ENCODE data around the gene OOEP.
"Not testable (repeated sequence)": the region's sequence is repeated elsewhere in the genome, so short reads cannot be mapped to it uniquely, and the experiment has no call there.

The OOEP gene

GRCh38 chr6:73369563-73369962 is at the start of gene OOEP:
TSS of gene OOEP (minus strand) at chr6:73369897. CDS start at chr6:73369792, 105 bp downstream.
- no peak for DNase-seq

- DNase-seq, result no peak
These were observed 48.5 kb upstream of the OOEP start for GRCh38 chr6:73418081-73418741.

GRCh38 chr6:73413102-73413501 is 43.4 kb upstream of the OOEP start:
- DNase-seq, result no peak

GRCh38 chr6:73409395-73409794 is 39.7 kb upstream of the OOEP start:
- DNase-seq, result no peak

- no peak for DNase-seq
These were observed 31.0 kb upstream of the OOEP start for GRCh38 chr6:73400656-73401055.

- no peak for DNase-seq
These were observed 26.2 kb upstream of the OOEP start for GRCh38 chr6:73395875-73396274.

GRCh38 chr6:73394577-73395354 is 25.1 kb upstream of the OOEP start, which contains the start of gene DDX43:
TSS of gene DDX43 (plus strand) at chr6:73394828. CDS start at chr6:73394906, 78 bp downstream.
- no peak for DNase-seq

GRCh38 chr6:73393278-73393677 is 23.6 kb upstream of the OOEP start:
- no peak for DNase-seq

- not testable (repeated sequence) for DNase-seq
These were observed 22.5 kb upstream of the OOEP start for GRCh38 chr6:73392188-73392587.

GRCh38 chr6:73391675-73392074 is 22.0 kb upstream of the OOEP start:
- DNase-seq, result no peak

GRCh38 chr6:73389854-73390253 is 20.2 kb upstream of the OOEP start:
- no peak for DNase-seq

GRCh38 chr6:73388800-73389512 is 19.3 kb upstream of the OOEP start:
- DNase-seq, result no peak

- DNase-seq, result no peak
These were observed 18.7 kb upstream of the OOEP start for GRCh38 chr6:73388433-73388799.

GRCh38 chr6:73382462-73383113 is 12.9 kb upstream of the OOEP start:
- no peak for DNase-seq

GRCh38 chr6:73381531-73381930 is 11.8 kb upstream of the OOEP start:
- not testable (repeated sequence) for DNase-seq

GRCh38 chr6:73377225-73377624 is 7.5 kb upstream of the OOEP start:
- DNase-seq, result no peak

GRCh38 chr6:73375216-73375615 is 5.5 kb upstream of the OOEP start:
- no peak for DNase-seq

GRCh38 chr6:73372516-73372915 is 2.8 kb upstream of the OOEP start:
- DNase-seq, result no peak

- DNase-seq, result no peak
These were observed 2.3 kb upstream of the OOEP start for GRCh38 chr6:73371984-73372383.

- no peak for DNase-seq
These were observed 540 bp downstream of the OOEP start for GRCh38 chr6:73369157-73369556.

GRCh38 chr6:73368675-73369074 is 1.0 kb downstream of the OOEP start:
- no peak for DNase-seq

- DNase-seq, result no peak
These were observed 1.8 kb downstream of the OOEP start for GRCh38 chr6:73367761-73368355.

GRCh38 chr6:73364549-73364948 is 5.1 kb downstream of the OOEP start:
- DNase-seq, result no peak
